Progenitor cell of endocrine pancreas (in vitro differentiated cells): Measurements from ENCODE around the gene TMEM52. TPM values are rescaled to one million over a fixed set of nuclear protein-coding genes. Genes with fewer than 3 reads are reported as not detected.

Experiments used
- DNase-seq: peaks from one replicate; pipeline ENCODE4 v3.0.0; 2021; ENCODE audit warnings: low spot score; ENCODE audit not compliant: unreplicated experiment
- H3K27ac Mint-ChIP-seq: 2 replicates; pipeline ENCODE4 v1.8.0; 2021; ENCODE audit warnings: mild to moderate bottlenecking, moderate library complexity, mixed read lengths
- H3K27me3 Mint-ChIP-seq: 2 replicates; pipeline ENCODE4 v1.8.0; 2021; ENCODE audit warnings: mixed read lengths
- H3K36me3 Mint-ChIP-seq: 2 replicates; pipeline ENCODE4 v1.8.0; 2022; ENCODE audit warnings: mixed read lengths; ENCODE audit not compliant: insufficient read depth
- H3K4me1 Mint-ChIP-seq: 2 replicates; pipeline ENCODE4 v1.8.0; 2021; ENCODE audit warnings: low read depth, mixed read lengths
- H3K4me3 Mint-ChIP-seq: 2 replicates; pipeline ENCODE4 v1.8.0; 2021; ENCODE audit warnings: low read depth, mild to moderate bottlenecking, moderate library complexity, mixed read lengths
- H3K9me3 Mint-ChIP-seq: 2 replicates; pipeline ENCODE4 v1.8.0; 2021; ENCODE audit warnings: low read depth, mixed read lengths
- total RNA-seq: library from RNA; stranded (reverse); gene quantifications from 2 replicates; pipeline ENCODE4 v1.2.1, GENCODE V29; 2021
- TF ChIP-seq, protein P1 (sequence below): fragments of 200-600 bp; sonication (generic); IDR thresholded peaks from one replicate; pipeline ENCODE4 v1.5.0; 2021; ENCODE audit warnings: antibody characterized with exemption, mild to moderate bottlenecking; ENCODE audit not compliant: unreplicated experiment

Gene TMEM52
- total RNA-seq, 1 donor from 2014 or later = 1.9 TPM

DNA sequence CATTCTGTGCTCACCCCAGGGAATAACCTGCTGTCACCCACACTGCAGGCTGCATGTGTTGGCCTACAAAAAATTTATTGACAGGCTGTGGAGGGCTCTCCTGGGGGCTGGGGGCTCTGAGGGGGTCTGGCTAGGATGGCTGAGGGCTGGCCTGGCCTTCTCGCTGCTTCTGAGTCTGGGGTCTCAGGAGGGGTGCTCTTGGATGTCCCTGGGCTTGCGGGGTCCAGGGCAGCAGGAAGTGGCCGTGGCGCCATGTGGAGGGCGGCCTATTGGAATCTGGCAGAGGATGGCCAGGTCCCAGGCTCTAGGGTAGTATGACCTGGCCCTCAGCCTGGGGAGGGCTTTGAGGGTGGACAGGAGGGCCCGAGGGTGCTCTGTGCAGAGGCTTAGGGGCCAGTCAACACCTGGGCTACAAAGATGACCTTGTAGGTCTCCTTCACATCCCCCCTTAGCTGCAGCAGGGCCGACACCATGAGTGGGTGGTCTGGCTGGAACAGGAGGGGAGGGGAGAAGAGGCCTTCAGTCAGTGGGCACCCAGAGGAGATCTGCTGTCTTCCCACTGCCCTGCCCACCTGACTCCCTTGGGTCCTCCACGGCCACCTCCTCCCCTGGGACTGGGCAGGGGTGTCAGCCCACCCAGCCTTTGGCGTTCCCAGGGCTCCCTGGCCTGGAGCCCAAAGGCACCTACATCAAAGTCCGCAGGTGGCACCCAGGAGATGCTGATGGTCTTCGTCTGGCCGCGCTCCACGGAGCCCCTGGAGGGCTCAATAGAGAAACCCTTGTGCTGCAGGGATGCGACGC lies 3.0 kb upstream of the TMEM52 start:
- Mint-ChIP-seq H3K27ac (no peak overlapping the region), H3K27me3 (peaks cover 11% of the 10 kb centered on the region)
- TF ChIP-seq, protein P1, sequence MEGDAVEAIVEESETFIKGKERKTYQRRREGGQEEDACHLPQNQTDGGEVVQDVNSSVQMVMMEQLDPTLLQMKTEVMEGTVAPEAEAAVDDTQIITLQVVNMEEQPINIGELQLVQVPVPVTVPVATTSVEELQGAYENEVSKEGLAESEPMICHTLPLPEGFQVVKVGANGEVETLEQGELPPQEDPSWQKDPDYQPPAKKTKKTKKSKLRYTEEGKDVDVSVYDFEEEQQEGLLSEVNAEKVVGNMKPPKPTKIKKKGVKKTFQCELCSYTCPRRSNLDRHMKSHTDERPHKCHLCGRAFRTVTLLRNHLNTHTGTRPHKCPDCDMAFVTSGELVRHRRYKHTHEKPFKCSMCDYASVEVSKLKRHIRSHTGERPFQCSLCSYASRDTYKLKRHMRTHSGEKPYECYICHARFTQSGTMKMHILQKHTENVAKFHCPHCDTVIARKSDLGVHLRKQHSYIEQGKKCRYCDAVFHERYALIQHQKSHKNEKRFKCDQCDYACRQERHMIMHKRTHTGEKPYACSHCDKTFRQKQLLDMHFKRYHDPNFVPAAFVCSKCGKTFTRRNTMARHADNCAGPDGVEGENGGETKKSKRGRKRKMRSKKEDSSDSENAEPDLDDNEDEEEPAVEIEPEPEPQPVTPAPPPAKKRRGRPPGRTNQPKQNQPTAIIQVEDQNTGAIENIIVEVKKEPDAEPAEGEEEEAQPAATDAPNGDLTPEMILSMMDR = no peak

DNA sequence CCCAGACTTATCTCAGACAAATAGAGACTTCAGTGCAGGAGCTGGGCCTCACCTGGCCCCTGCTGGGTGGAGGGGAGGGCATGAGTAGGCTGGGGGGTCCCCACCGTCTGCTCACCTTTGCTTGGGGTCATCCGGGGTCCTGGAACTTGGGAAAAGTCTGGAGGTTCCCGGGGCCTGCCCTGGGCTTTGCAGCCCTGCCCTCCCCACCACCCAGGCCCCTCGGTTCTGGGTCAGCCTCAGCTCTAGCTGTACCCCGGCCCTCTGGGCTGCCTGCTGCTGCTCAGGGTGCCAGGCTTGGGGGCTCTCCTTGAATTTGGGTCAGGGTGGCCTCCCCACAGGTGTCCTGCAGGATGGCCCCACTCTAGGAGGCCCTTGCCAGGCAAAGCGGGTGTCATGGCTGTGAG lies 2.4 kb upstream of the TMEM52 start:
- Mint-ChIP-seq H3K4me1 (no peaks in the 10 kb centered on the region), H3K27ac (no peak overlapping the region), H3K36me3 (no peaks in the 10 kb centered on the region), H3K9me3 (no peaks in the 10 kb centered on the region), H3K4me3 (no peak overlapping the region), H3K27me3 (peaks cover 11% of the 10 kb centered on the region)
- TF ChIP-seq, protein P1 = no peak
- no peak for DNase-seq

More for the DNA sequence above, 3.0 kb upstream of the TMEM52 start:
- no peaks in the 10 kb centered on the region for H3K4me1 Mint-ChIP-seq
- H3K36me3 Mint-ChIP-seq = no peaks in the 10 kb centered on the region
- no peak overlapping the region for H3K4me3 Mint-ChIP-seq
- DNase-seq = no peak
- H3K9me3 Mint-ChIP-seq = no peaks in the 10 kb centered on the region

DNA sequence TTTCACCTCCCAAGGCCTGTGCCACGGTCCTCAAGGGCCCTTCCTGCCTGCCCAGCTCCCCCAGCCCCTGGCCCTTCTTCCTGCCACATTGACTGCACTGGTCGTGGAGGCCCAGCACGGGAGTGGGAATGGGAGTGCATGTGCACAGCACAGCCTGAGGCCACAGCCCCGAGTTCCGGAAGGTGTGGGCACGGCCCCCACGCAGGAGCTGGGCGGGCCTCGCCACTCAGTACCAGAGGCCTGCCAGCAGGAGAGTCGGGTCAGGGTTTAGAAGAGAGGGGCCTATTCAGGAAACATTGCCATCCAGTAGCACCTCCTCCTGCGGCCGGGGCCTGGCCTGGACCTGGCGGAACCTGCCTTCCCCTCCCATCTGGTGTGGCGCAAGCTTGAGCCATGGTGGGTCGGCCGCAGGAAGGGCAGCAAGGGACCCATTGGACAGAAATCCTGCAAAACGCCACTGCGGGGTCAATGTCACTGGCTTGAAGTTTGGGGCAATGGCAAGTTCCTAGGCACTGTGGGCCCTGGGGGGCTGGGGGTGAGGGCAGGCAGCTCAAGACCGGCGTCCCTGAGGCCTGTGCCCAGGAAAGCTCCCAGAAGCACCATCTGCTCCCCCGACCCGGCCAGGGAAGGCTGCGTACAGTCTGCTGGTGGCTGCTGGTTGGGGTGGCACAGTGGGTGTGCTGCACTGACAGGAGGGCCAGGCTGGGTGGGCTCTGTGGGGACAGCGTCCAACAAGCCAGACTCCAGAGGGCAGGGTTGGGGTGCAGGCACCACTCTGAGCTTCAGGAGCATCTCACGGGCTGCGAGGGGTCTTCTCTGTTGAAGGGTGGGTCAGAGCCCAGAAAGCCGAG lies 1.8 kb upstream of the TMEM52 start:
- Mint-ChIP-seq H3K27ac (no peak overlapping the region), H3K9me3 (no peaks in the 10 kb centered on the region), H3K27me3 (peaks cover 15% of the 10 kb centered on the region)

DNA sequence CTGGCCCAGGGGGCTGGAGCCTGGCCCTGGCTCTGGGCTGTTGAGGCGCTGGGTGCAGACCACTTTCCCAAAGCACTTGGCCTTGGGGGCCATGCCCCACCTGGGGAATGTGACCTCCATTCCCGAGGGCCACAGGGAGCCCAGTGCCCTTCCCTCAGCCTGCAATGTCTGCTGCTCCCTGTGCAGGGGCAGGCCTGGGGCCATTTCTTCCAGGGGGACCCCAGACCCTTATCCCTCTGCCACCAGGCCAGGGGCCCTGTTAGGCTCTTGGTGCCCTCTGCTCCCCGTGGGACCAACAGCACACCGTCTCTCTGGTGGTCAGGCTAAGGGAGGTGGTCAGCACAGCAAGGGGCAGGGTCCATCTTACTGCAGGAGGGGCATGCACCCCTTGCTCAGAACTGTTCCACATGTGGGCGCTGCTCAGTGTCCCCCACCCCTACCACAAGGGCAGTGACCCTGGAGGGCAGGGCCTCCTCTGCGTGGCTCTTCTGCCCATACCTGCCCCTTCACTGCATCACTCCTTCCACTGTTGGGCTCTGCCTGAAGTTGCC lies 1.1 kb upstream of the TMEM52 start:
- H3K27ac Mint-ChIP-seq = no peak overlapping the region
- DNase-seq = no peak
- H3K9me3 Mint-ChIP-seq = no peaks in the 10 kb centered on the region
- H3K27me3 Mint-ChIP-seq = peaks cover 16% of the 10 kb centered on the region
- no peak overlapping the region for H3K4me3 Mint-ChIP-seq
- TF ChIP-seq, protein P1 = no peak
- no peaks in the 10 kb centered on the region for H3K36me3 Mint-ChIP-seq
- no peaks in the 10 kb centered on the region for H3K4me1 Mint-ChIP-seq

More for the DNA sequence above, 1.8 kb upstream of the TMEM52 start:
- DNase-seq = no peak
- H3K4me1 Mint-ChIP-seq = no peaks in the 10 kb centered on the region
- TF ChIP-seq, protein P1 = no peak
- no peaks in the 10 kb centered on the region for H3K36me3 Mint-ChIP-seq
- H3K4me3 Mint-ChIP-seq = no peak overlapping the region
